ENCODE results near the gene TGFBR3.

The TGFBR3 gene

DNA sequence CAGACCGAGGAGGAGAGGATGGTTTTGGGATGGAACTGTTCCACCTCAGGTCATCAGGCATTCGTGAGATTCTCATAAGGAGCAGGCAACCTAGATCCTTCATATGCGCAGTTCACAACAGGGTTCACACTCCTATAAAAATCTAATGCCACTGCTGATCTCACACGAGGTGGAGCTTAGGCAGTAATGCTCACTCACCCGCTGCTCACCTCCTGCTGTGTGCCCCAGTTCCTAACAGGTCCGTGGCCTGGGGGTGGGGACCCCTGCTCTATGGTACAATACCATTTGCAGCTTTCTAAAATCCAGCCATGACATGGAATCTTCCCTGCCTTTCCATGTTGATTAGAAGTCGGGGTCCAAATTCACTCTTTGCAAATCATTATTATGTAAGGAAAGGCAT is 72.1 kb downstream of the TGFBR3 start:
- Histone ChIP-seq H3K4me3 (ENCODE audit: low read depth, low read length, poor library complexity, severe bottlenecking) (no peak overlapping the region), H3F3A (ENCODE audit: insufficient read depth, low read length) (no peaks in the 10 kb centered on the region), H3K9me2 (ENCODE audit: low read depth, low read length) (no peaks in the 10 kb centered on the region), H2AFZ (ENCODE audit: low read length) (no peak overlapping the region), H3K4me2 (ENCODE audit: low read length) (no peak overlapping the region), H3K9me3 (ENCODE audit: low read length) (no peaks in the 10 kb centered on the region), H3K9ac (ENCODE audit: low read length) (no peak overlapping the region), H3K79me2 (ENCODE audit: insufficient read depth, low read length) (no peaks in the 10 kb centered on the region), H4K20me1 (ENCODE audit: insufficient read depth, low read length) (no peaks in the 10 kb centered on the region), H3K4me1 (ENCODE audit: insufficient read depth, low read length, severe bottlenecking) (no peaks in the 10 kb centered on the region), H3K36me3 (ENCODE audit: insufficient read depth, low read length) (no peaks in the 10 kb centered on the region), H3K27me3 (ENCODE audit: insufficient read depth, low read length) (no peaks in the 10 kb centered on the region), H3K27ac (ENCODE audit: low read depth, low read length, poor library complexity, severe bottlenecking) (no peak overlapping the region)
- TF ChIP-seq, protein P1, sequence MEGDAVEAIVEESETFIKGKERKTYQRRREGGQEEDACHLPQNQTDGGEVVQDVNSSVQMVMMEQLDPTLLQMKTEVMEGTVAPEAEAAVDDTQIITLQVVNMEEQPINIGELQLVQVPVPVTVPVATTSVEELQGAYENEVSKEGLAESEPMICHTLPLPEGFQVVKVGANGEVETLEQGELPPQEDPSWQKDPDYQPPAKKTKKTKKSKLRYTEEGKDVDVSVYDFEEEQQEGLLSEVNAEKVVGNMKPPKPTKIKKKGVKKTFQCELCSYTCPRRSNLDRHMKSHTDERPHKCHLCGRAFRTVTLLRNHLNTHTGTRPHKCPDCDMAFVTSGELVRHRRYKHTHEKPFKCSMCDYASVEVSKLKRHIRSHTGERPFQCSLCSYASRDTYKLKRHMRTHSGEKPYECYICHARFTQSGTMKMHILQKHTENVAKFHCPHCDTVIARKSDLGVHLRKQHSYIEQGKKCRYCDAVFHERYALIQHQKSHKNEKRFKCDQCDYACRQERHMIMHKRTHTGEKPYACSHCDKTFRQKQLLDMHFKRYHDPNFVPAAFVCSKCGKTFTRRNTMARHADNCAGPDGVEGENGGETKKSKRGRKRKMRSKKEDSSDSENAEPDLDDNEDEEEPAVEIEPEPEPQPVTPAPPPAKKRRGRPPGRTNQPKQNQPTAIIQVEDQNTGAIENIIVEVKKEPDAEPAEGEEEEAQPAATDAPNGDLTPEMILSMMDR (IDR thresholded peaks at IDR 0.05; ENCODE audit: low read length): no peak
- TF ChIP-seq EZH2 (IDR thresholded peaks at IDR 0.05; ENCODE audit: borderline replicate concordance, low read length): no peak

DNA sequence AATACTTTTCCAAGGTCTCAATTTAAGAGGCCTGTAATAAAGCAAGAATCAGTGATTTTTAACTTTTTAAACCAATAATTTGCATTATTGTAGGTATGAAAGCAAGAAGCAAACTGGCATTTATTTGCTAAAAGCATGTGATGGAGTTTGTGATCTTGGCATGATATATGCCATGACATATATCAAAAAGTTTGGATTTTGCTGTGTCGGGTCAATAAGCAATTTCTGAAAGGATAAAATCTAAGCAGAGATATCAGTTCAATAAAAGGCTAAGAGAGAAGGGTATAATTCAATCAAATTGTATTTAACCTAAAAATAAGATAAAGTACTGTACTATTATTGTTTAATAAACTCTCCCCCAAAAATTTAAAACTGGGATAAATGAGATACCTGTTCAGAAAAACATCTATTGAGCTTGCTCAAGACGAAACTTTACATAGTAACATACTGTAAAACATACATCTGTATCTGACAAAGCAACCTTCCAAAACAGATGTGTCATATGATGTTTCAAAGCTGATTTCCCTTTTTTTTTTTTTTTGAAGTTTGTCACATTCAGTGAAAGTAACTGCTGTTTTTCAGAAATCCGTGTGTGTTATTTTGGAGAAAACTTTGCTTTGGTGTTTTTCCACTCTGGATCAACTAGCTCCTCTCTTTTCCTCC is 74.5 kb downstream of the TGFBR3 start:
- H3K4me3 ChIP-seq (ENCODE audit: low read depth, low read length, poor library complexity, severe bottlenecking): no peak overlapping the region
- H3K9ac ChIP-seq (ENCODE audit: low read length): no peak overlapping the region
- no peak for TF ChIP-seq EZH2 (IDR thresholded peaks at IDR 0.05; ENCODE audit: borderline replicate concordance, low read length)
- TF ChIP-seq, protein P1 (IDR thresholded peaks at IDR 0.05; ENCODE audit: low read length): no peak
- H3K4me2 ChIP-seq (ENCODE audit: low read length): no peak overlapping the region
- H3K36me3 ChIP-seq (ENCODE audit: insufficient read depth, low read length): no peaks in the 10 kb centered on the region
- H3K27me3 ChIP-seq (ENCODE audit: insufficient read depth, low read length): no peaks in the 10 kb centered on the region
- no peaks in the 10 kb centered on the region for H3K9me3 ChIP-seq (ENCODE audit: low read length)
- no peaks in the 10 kb centered on the region for H3K9me2 ChIP-seq (ENCODE audit: low read depth, low read length)
- H2AFZ ChIP-seq (ENCODE audit: low read length): no peak overlapping the region
- no peaks in the 10 kb centered on the region for H3K79me2 ChIP-seq (ENCODE audit: insufficient read depth, low read length)
- no peaks in the 10 kb centered on the region for H3K4me1 ChIP-seq (ENCODE audit: insufficient read depth, low read length, severe bottlenecking)
- no peaks in the 10 kb centered on the region for H3F3A ChIP-seq (ENCODE audit: insufficient read depth, low read length)
- no peaks in the 10 kb centered on the region for H4K20me1 ChIP-seq (ENCODE audit: insufficient read depth, low read length)
- H3K27ac ChIP-seq (ENCODE audit: low read depth, low read length, poor library complexity, severe bottlenecking): no peak overlapping the region

DNA sequence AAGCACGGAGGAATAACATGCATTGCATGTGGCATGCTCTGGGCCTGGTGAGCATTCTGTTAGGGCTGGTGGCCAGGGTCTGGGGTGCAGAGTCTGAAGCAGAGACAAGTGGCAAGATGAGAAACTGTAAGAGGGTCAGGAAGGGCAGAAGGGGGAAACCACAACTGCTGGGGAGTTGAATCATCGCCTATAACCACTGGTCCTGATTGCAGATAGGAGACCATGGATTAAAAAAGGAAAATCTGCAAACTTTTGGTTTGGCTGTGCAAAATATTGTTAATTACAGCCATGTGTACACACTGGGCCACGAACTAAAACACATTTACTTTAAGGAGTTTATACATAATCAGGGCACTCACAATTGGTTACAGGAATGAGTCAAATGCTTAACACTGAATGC is 76.6 kb downstream of the TGFBR3 start:
- Histone ChIP-seq H3K79me2 (ENCODE audit: insufficient read depth, low read length) (no peaks in the 10 kb centered on the region), H3F3A (ENCODE audit: insufficient read depth, low read length) (no peaks in the 10 kb centered on the region)
- no peak for TF ChIP-seq EZH2 (IDR thresholded peaks at IDR 0.05; ENCODE audit: borderline replicate concordance, low read length)
- TF ChIP-seq, protein P1 (IDR thresholded peaks at IDR 0.05; ENCODE audit: low read length): no peak

More for the DNA sequence above, 76.6 kb downstream of the TGFBR3 start:
- Histone ChIP-seq H3K4me2 (ENCODE audit: low read length) (no peak overlapping the region), H3K27me3 (ENCODE audit: insufficient read depth, low read length) (no peaks in the 10 kb centered on the region), H3K4me1 (ENCODE audit: insufficient read depth, low read length, severe bottlenecking) (peaks cover 13% of the 10 kb centered on the region), H2AFZ (ENCODE audit: low read length) (no peak overlapping the region), H3K9me3 (ENCODE audit: low read length) (no peaks in the 10 kb centered on the region), H3K9me2 (ENCODE audit: low read depth, low read length) (no peaks in the 10 kb centered on the region), H3K27ac (ENCODE audit: low read depth, low read length, poor library complexity, severe bottlenecking) (no peak overlapping the region), H3K9ac (ENCODE audit: low read length) (no peak overlapping the region), H3K36me3 (ENCODE audit: insufficient read depth, low read length) (no peaks in the 10 kb centered on the region), H3K4me3 (ENCODE audit: low read depth, low read length, poor library complexity, severe bottlenecking) (no peak overlapping the region), H4K20me1 (ENCODE audit: insufficient read depth, low read length) (no peaks in the 10 kb centered on the region)
